HL-60/S4 treated with phorbol 12-myristate 13-acetate at 8.2 ng/mL for 4 days and 3 days (cell line): ENCODE results near the gene NETO2.
"Not testable (repeated sequence)": the region's sequence is repeated elsewhere in the genome, so short reads cannot be mapped to it uniquely, and the experiment has no call there.

ENCODE experiments used
- in situ Hi-C: fragments of 300-500 bp; cut with MboI; formaldehyde crosslinking; loops from 2 replicates; pipeline ENCODE4 v1.15.0; 2022; ENCODE audit warnings: low sequenced_read_pairs

Gene NETO2, protein sequence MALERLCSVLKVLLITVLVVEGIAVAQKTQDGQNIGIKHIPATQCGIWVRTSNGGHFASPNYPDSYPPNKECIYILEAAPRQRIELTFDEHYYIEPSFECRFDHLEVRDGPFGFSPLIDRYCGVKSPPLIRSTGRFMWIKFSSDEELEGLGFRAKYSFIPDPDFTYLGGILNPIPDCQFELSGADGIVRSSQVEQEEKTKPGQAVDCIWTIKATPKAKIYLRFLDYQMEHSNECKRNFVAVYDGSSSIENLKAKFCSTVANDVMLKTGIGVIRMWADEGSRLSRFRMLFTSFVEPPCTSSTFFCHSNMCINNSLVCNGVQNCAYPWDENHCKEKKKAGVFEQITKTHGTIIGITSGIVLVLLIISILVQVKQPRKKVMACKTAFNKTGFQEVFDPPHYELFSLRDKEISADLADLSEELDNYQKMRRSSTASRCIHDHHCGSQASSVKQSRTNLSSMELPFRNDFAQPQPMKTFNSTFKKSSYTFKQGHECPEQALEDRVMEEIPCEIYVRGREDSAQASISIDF

DNA sequence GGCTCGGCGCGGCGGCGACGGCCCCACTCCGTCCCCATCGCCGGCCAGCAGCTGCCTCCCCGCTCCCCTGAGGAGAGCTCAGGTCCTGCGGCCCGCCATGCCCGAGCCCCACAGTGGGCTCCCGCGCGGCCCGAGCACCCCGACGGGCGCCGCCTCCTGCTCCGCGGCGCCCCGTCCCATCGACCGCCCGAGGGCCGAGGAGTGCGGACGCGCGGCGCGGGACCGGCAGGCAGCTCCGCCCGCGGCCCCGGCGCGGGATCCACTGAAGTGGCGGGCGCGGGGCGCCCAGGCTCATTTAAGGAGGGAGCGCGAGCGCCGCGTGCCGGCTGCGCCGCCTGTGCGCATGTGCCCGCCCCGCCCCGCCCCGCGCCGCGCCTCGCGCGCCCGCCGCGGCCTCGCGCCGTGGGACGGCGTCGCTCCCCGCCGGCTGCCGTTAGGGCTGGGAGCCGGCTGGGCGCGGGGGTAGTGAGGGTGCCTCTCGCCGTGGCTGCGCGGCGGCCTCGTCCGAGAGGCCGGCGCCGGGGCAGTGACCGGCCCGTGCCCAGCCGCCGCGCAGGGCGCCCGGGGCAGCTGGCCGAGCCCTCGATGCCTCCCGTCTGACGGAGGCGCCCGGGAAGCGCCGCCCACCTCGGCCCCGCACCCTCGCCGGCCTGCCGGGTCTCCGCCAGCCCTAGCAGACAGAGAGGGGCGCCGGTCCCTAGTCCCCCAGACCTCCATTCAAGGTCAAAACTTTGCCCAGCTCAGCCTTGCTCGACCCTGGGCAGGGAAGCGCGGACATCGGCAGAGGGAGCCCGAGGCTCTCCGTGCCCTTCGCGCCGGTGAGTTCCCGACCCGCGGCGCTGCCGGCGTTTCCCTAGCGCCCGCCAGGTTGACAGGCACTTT is at the start of gene NETO2:
Gene NETO2, minus strand, starts transcription at position 269 of the 882 bp plus-strand sequence. CDS start 333 bp downstream, outside the sequence.
- in situ Hi-C loops = loop anchor here (25.0 kb wide), 1 partner anchor 1018 kb away; the partner anchor contains the start of gene ABCC12

- in situ Hi-C loops = no loop called here
Measured at GRCh38 chr16:47182318-47182717, 38.6 kb upstream of the NETO2 start.

DNA sequence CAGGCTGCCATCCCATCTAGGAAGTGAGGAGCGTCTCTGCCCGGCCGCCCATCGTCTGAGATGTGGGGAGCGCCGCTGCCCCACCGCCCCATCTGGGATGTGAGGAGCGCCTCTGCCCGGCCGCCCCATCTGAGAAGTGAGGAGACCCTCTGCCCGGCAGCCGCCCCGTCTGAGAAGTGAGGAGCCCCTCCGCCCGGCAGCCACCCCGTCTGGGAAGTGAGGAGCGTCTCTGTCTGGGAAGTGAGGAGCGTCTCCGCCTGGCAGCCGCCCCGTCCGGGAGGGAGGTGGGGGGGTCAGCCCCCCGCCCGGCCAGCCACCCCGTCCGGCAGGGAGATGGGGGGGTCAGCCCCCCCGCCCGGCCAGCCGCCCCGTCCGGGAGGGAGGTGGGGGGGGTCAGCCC is 37.3 kb upstream of the NETO2 start:
- in situ Hi-C loops = not testable (repeated sequence)

DNA sequence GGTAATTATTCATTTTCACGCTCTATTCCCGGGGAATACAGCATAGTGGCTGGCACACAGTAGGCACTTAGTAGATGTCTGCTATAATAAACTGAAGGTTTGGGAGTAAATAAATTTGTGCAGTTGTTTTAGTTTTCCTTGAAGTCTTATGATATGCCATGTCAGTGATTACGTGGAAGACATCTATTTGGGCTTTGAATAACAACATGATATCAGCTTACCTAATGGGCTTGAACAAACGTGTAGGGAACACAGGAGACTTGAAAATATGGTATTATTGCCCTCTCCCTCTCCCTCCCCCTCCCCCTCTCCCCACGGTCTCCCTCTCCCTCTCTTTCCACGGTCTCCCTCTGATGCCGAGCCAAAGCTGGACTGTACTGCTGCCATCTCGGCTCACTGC is 36.3 kb upstream of the NETO2 start:
- in situ Hi-C loops = no loop called here

- in situ Hi-C loops = no loop called here
Measured at GRCh38 chr16:47175152-47175551, 31.4 kb upstream of the NETO2 start.

DNA sequence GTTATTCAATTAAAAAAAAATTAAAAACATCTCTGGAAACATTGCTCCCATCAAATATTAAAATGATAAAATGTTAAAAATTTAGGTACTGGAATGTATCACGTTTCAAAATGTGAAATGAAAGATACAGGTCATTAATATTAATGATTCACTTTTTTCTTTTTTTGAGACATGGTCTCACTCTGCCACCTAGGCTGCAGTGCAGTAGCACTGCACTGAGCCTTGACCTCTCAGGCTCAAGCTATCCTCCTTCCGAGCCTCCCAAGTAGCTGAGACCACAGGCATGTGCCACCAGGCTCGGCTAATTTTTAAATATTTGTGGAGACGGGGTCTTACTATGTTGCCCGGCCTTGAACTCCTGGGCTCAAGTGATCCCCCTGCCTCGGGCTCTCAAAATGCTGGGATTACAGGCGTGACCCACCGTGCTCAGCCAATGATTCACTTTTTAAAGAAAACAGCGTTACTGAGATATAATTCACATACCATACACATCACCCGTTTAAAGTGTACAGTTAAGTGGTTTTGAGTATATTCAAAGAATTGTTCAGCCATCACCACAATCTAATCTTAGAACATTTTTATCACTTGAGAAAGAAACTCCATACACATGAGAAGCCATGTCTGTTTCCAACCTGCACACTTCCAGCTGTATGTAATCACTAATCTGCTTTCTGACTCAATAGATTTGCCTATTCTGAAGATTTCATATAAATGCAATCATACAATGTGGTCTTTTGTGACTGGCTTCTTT is 19.1 kb upstream of the NETO2 start:
- in situ Hi-C loops = no loop called here

- in situ Hi-C loops = no loop called here
Measured at GRCh38 chr16:47161464-47161863, 17.7 kb upstream of the NETO2 start.

GRCh38 chr16:47160422-47160821 is 16.7 kb upstream of the NETO2 start:
- in situ Hi-C loops = no loop called here

DNA sequence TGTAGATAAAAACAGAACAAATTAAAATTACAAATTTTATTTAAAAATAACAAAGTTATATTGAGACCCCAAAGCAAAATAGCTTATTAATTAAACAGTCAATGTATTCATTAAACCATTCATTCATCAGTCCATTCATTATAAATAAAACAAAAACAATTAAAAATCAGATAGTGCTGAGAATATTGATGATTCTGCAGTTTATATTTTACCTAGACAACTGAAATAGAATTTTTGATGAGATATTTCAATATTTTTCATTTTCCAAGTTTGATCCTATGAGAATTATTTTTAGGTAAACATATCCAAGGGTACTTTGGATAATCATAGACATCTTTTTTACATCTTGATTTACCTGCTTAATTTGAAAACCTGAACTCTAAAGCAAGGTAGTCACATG is 15.2 kb upstream of the NETO2 start:
- in situ Hi-C loops = no loop called here

- in situ Hi-C loops = no loop called here
Measured at GRCh38 chr16:47156680-47157215, 13.0 kb upstream of the NETO2 start.

DNA sequence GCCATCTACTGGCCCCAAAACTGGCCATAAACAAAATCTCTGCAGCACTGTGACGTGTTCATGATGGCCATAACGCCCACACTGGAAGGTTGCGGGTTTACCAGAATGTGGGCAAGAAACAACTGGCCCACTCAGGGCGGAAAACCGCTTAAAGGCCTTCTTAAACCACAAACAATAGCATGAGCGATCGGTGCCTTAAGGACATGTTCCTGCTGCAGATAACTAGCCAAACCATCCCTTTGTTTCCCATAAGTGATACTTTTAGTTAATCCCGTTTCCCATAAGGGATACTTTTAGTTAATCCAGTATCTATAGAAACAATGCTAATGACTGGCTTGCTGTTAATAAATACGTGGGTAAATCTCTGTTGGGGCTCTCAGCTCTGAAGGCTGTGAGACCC is 8.8 kb upstream of the NETO2 start:
- in situ Hi-C loops = not testable (repeated sequence)

DNA sequence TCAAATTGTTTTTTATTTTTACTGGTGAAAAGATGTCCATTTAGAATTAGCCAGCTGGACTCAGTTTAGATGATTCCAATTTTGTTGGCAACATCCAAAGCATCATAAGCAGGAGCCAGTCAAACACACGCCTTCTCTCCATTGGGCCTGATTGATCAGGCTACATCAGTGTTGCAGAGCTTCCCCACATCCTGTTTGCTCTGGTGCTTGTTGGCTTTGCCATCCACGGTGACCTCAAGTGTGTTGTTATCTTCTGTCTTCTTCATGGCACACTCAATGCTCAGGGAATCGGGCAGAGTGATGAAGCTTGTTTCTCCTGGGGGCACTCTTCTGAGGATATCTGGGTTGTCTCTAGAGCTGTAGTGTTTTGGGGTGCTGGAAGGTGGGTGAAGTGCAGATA is 6.3 kb upstream of the NETO2 start:
- in situ Hi-C loops = no loop called here

DNA sequence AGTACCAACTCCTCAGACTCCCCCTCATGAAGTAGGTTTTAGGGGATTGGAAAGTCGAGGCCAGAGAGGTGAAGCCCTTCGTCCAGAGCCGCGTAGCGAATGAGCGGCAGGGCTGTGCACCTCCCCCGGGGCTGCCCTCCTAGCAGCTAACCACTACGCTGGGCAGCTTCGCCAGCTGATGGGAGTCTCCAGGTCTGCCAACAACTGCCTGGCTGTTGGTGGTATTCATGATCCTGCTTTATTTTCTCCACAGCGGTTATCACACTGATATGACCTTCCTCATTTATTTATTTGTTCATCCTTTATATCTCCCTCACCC is 773 bp upstream of the NETO2 start:
- in situ Hi-C loops = loop anchor here (25.0 kb wide), 1 partner anchor 1018 kb away; the partner anchor contains the start of gene ABCC12

- in situ Hi-C loops = loop anchor here (25.0 kb wide), 1 partner anchor 1019 kb away; the partner anchor contains the start of gene ABCC12
Measured at GRCh38 chr16:47142821-47143676, 696 bp downstream of the NETO2 start.

GRCh38 chr16:47142486-47142820 is 1.3 kb downstream of the NETO2 start:
- in situ Hi-C loops = loop anchor here (25.0 kb wide), 1 partner anchor 1020 kb away; the partner anchor contains the start of gene ABCC12

- in situ Hi-C loops = loop anchor here (25.0 kb wide), 1 partner anchor 1020 kb away; the partner anchor contains the start of gene ABCC12
Measured at GRCh38 chr16:47141773-47142485, 1.8 kb downstream of the NETO2 start.

DNA sequence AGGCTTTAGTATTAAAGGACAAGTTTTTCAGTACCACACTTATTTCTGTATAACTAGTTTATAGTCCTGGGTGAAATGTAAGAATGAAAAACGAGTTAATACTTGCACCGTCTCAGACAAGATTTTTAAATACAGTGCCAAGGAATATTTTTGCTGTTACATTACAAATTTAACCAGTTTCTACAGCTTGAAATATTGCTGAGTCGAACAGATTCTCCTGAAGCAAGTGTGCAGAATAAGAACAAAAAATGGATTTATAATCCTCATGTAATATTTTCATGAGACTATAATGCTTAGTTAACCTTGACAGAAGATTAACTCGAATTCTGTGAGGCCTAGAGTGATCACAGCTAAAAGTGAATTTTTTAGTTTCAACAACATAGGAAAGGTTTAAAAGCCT is 3.1 kb downstream of the NETO2 start:
- in situ Hi-C loops = loop anchor here (25.0 kb wide), 1 partner anchor 1022 kb away; the partner anchor contains the start of gene ABCC12

GRCh38 chr16:47139561-47140185 is 4.1 kb downstream of the NETO2 start:
- in situ Hi-C loops = loop anchor here (25.0 kb wide), 1 partner anchor 1023 kb away; the partner anchor contains the start of gene ABCC12
